ENCODE results near the gene MYL12B.

DNA sequence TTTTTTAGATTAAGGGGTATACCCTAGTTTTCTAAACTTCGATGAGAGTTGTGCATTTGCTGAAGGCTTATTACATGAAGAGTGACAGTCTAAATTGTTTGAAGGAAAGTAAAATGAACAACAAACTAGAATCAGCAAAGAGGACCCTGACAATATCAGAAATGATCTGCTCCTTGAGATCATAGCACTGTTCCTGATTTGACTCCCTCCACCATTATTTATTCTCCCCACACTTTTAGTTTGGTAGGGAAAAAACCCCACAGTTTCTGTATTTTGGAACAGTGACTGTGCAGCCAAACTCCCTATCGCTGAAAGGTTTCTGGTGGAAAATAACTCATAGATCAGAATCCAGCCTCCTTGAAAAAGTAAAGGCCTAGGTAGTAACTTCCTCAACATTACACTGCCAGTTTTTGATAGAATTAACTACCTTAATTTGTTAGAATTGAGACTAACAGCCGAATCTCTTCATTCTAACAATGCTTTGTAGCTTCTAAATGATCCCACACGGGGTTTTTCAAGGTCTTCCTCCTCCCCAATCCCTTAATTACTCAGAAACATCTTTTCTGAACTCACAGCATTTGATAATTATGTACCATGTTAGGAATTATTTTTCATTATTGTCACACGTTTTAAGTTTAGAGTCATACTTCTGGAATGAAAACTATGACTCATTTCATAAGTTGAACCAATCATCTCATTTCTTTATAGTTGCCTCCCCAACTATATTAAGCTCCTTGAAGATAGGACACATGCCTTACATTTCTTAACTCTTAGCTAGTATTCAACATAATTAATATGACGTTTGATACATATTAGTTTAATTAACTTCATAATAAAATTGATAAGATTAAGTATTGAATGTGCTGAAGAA lies 11.5 kb upstream of the MYL12B start:
- no peak for TF ChIP-seq CTCF (IDR thresholded peaks at IDR 0.05; ENCODE audit: borderline replicate concordance, extremely low read depth, low read length, poor library complexity, severe bottlenecking)
- TF ChIP-seq EZH2 (IDR thresholded peaks at IDR 0.05; ENCODE audit: borderline replicate concordance, low read depth, low read length, severe bottlenecking), result no peak
